Measurements from ENCODE around the gene BTBD19. TPM values are rescaled to one million over a fixed set of nuclear protein-coding genes. Genes with fewer than 3 reads are reported as not detected.
"Not testable (repeated sequence)": the region's sequence is repeated elsewhere in the genome, so short reads cannot be mapped to it uniquely, and the experiment has no call there.

BTBD19 gene
- total and polyA plus RNA-seq, 2 donors from 2014 or later: 3.2 to 16.5 TPM

DNA sequence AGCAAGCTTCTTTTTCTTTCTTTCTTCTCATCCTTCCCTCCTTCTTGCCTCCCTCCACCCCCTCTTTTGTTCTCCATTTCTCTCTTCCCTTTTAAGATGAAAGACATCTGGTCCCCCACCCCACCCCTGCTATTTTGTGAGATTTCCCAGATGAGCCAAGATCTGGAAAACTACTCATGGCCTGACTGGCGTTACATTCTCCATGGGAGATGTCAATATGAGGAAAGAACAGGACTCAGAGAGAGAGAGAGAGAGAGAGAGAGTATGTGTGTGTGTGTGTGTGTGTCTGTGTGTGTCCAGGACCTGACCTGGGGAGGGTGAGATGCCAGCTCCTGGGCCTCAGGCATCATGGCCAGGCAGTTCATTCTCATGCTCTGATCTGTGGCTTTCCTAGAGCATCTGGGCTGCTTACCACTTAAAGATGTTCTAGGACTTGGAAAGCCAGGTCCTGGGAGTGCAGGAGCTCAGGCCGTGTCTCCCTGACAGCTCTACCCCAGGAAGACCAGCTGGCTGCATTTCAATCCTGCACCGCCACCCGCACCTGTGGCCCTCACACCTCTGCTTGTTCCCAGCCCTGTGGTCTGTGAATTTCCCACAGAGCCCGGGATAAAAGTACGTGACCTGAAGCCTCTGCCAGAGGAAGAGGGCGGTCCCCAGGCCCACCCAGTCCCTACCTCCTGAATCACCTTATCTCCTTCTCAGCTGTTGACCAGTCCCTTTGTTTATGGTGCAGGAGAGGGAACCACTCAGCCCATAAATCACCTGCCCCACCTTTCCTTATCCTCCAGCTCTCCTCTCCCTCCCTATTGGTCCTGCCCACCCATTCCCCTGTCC is 17.1 kb upstream of the BTBD19 start:
- Histone ChIP-seq H3K27me3 (ENCODE audit: control insufficient read depth, insufficient read depth, low read length) (no peaks in the 10 kb centered on the region), H3K4me1 (ENCODE audit: control insufficient read depth in 2 of 3, insufficient read depth in 2 of 3, low read depth in 1 of 3, low read length in 3 of 3) (peaks cover 0 to 5% (median 0%) of the 10 kb centered on the region in 3 donors), H3K9me3 (ENCODE audit: control insufficient read depth in 2 of 3, insufficient read depth in 1 of 3, low read length in 3 of 3) (no peaks in the 10 kb centered on the region), H3K4me3 (ENCODE audit: low read length in 3 of 3) (no peak overlapping the region), H3K9ac (ENCODE audit: low read length in 3 of 3) (no peak overlapping the region), H3K27ac (ENCODE audit: low read depth in 2 of 2, low read length in 2 of 2) (no peak overlapping the region), H3K36me3 (ENCODE audit: control insufficient read depth in 2 of 3, insufficient read depth in 3 of 3, low read length in 3 of 3) (no peaks in the 10 kb centered on the region)
- TF ChIP-seq, protein P1, sequence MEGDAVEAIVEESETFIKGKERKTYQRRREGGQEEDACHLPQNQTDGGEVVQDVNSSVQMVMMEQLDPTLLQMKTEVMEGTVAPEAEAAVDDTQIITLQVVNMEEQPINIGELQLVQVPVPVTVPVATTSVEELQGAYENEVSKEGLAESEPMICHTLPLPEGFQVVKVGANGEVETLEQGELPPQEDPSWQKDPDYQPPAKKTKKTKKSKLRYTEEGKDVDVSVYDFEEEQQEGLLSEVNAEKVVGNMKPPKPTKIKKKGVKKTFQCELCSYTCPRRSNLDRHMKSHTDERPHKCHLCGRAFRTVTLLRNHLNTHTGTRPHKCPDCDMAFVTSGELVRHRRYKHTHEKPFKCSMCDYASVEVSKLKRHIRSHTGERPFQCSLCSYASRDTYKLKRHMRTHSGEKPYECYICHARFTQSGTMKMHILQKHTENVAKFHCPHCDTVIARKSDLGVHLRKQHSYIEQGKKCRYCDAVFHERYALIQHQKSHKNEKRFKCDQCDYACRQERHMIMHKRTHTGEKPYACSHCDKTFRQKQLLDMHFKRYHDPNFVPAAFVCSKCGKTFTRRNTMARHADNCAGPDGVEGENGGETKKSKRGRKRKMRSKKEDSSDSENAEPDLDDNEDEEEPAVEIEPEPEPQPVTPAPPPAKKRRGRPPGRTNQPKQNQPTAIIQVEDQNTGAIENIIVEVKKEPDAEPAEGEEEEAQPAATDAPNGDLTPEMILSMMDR (IDR thresholded peaks at IDR 0.05; ENCODE audit: borderline replicate concordance, extremely low read depth, insufficient read depth): no peak
- FAIRE-seq: no peak
- intact Hi-C loops (cut with DNase I): no loop called here
- DNase-seq: peak in 2 of 5 donors; percentile 32 to 50

DNA sequence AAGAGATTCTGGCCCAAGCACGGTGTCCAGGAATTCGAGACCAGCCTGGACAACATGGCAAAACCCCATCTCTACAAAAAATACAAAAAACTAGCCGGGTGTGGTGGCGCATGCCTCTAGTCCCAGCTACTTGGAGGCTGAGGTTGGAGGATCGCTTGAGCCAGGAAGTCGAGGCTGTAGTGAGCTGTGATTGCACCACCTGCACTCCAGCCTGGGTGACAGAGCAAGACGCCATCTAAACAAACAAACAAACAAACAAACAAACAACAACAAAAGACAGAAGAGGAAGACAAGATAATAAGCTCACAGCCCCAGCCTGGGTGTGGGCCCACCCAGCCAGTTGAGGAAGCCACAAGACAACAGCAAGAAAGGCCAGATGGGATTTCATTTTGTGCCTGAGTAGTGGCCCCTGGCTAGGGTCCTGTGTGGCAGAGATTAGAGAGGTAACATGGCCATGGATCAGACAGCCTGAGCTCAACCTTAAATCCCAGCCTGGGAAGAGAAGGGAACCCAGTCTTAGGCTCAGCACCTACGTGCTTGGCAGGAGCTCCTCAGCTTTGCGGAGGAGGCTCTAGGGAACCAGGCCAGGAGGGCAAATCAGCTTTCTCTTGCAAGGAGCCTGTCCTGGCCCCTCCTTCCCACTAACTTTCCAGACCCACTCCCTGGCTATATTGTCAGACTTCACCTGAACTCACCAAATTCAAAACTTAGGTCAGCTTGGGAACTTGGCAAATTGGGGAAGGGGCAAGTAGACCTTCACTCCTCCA is 15.4 kb upstream of the BTBD19 start:
- H3K9ac ChIP-seq (ENCODE audit: low read length in 3 of 3): no peak overlapping the region
- H3K36me3 ChIP-seq (ENCODE audit: control insufficient read depth in 2 of 3, insufficient read depth in 3 of 3, low read length in 3 of 3): no peaks in the 10 kb centered on the region
- intact Hi-C loops (cut with DNase I): no loop called here
- TF ChIP-seq, protein P1 (IDR thresholded peaks at IDR 0.05; ENCODE audit: borderline replicate concordance, extremely low read depth, insufficient read depth): no peak
- no peak overlapping the region for H3K4me3 ChIP-seq (ENCODE audit: low read length in 3 of 3)
- H3K27me3 ChIP-seq (ENCODE audit: control insufficient read depth, insufficient read depth, low read length): no peaks in the 10 kb centered on the region
- FAIRE-seq: no peak
- H3K27ac ChIP-seq (ENCODE audit: low read depth in 2 of 2, low read length in 2 of 2): no peak overlapping the region
- H3K9me3 ChIP-seq (ENCODE audit: control insufficient read depth in 2 of 3, insufficient read depth in 1 of 3, low read length in 3 of 3): no peaks in the 10 kb centered on the region
- H3K4me1 ChIP-seq (ENCODE audit: control insufficient read depth in 2 of 3, insufficient read depth in 2 of 3, low read depth in 1 of 3, low read length in 3 of 3): no peaks in the 10 kb centered on the region
- DNase-seq: peak in 1 of 5 donors; percentile 52

DNA sequence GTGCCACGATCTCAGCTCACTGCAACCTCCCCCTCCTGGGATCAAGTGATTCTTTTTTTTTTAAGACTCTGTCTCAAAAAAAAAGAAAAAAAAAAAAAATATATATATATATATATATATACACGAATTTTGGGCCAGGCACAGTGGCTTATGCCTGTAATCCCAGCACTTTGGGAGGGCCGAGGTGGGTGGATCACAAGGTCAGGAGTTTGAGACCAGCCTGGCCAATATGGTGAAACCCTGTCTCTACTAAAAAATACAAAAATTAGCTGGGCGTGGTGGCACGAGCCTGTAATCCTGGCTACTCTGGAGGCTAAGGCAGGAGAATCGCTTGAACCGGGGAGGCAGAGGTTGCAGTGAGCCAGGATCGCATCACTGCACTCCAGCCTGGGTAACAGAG is 10.4 kb upstream of the BTBD19 start:
- H3K36me3 ChIP-seq (ENCODE audit: control insufficient read depth in 2 of 3, insufficient read depth in 3 of 3, low read length in 3 of 3); FAIRE-seq; intact Hi-C loops (cut with DNase I); H3K27me3 ChIP-seq (ENCODE audit: control insufficient read depth, insufficient read depth, low read length); H3K4me3 ChIP-seq (ENCODE audit: low read length in 3 of 3); H3K9ac ChIP-seq (ENCODE audit: low read length in 3 of 3); H3K27ac ChIP-seq (ENCODE audit: low read depth in 2 of 2, low read length in 2 of 2); H3K9me3 ChIP-seq (ENCODE audit: control insufficient read depth in 2 of 3, insufficient read depth in 1 of 3, low read length in 3 of 3): not testable (repeated sequence)
- DNase-seq: peak in 1 of 5 donors; percentile 34
- peaks cover 0 to 15% (median 5%) of the 10 kb centered on the region in 3 donors for H3K4me1 ChIP-seq (ENCODE audit: control insufficient read depth in 2 of 3, insufficient read depth in 2 of 3, low read depth in 1 of 3, low read length in 3 of 3)
